Coronary artery (tissue), 2 donors: ENCODE measurements around the gene CEP20.

ENCODE experiments used
- DNase-seq: peaks from one replicate; pipeline ENCODE4 v3.0.0-alpha.2; 2017; ENCODE audit warnings: low spot score
- H3K27ac ChIP-seq, 2 donors: fragments of 200-600 bp; sonication (generic); one replicate each; pipeline ENCODE4 v1.5.1; 2016 to 2019
- H3K4me3 ChIP-seq: fragments of 200-600 bp; sonication (generic); 2 replicates; pipeline ENCODE4 v1.5.1; 2016; ENCODE audit warnings: mild to moderate bottlenecking, moderate library complexity
- TF ChIP-seq, protein P1 (sequence below): fragments of 200-600 bp; sonication (generic); IDR thresholded peaks from one replicate; pipeline ENCODE4 v1.5.1; 2019; ENCODE audit warnings: antibody characterized with exemption

The CEP20 gene

DNA sequence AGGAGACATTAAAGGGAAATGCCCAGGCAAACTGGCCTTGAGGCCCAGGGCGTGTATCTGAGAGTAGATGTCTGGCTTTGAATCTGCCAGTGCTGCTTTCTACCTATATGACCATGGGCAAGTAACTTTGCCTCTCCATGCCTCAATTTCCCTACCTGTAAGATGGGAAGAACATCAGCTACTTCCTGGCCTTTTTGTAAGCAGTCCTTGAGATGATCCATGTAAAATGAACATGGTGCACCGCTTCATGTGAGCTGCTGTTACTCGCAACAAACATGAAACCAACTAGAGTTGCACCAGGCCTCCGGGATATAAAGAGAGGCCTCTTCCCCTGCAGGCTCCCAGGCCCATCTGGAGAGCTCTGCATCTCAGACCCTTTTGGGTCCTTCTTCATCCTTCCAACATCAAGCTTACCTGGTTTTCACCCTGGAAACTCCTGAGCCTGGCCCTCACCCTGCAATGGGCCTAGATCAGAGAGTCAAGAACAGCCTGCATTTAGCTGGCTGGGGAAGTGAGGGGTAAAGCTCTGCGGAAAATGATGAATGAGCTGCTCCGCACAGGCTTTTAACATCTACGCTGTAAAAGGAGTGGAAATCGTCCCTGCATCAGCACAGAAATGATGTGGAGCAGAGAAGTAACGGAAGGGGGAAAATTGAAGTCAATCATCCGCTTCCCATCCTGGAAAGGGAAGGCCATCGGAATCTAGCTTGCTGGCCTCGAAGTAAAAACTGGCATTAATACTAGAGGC lies 29.3 kb downstream of the CEP20 start:
- peak overlapping the region; percentile 82 to 88 for H3K27ac ChIP-seq
- DNase-seq = no peak
- TF ChIP-seq, protein P1, sequence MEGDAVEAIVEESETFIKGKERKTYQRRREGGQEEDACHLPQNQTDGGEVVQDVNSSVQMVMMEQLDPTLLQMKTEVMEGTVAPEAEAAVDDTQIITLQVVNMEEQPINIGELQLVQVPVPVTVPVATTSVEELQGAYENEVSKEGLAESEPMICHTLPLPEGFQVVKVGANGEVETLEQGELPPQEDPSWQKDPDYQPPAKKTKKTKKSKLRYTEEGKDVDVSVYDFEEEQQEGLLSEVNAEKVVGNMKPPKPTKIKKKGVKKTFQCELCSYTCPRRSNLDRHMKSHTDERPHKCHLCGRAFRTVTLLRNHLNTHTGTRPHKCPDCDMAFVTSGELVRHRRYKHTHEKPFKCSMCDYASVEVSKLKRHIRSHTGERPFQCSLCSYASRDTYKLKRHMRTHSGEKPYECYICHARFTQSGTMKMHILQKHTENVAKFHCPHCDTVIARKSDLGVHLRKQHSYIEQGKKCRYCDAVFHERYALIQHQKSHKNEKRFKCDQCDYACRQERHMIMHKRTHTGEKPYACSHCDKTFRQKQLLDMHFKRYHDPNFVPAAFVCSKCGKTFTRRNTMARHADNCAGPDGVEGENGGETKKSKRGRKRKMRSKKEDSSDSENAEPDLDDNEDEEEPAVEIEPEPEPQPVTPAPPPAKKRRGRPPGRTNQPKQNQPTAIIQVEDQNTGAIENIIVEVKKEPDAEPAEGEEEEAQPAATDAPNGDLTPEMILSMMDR = no peak
- no peak overlapping the region for H3K4me3 ChIP-seq

DNA sequence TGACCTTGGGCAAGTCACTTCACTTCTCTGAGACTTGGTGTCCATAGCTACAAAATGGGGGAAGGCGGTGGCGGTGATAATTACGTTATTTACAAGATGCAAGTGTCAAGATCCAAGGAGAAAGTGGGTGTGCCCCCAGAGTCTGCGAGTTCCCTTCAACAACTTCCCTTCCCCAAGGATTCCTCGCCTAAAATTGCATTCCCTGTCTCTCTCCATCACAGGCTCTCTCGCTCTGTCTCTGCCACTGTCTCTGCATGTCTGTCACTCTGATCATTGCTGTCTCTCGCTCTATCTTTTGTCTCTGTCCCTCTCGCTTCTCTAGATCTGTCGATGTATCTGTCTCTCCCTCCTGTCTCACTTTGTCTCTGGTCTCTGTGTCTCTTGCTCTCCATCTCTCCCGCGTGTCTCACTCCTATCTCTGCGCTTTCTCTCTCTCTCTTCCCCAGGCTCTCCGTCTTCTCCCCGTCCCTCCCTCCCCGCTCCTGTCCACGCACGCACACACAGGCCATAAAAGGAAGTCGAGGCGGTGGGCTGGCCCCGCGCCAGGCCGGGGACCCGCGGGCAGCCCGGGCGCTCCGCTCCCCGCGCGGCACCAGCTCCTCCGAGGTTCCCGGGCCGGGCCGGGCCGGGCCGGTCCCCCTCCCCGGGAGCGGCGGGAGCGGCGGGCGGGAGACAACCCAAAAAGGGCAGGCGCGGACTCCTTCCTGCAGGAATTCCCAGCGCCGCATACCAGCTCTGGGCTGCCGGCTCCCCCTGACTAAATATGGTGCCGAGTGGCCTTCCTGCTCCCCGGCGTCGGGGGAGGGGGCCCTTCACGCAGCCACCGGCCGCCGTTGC lies 30.5 kb downstream of the CEP20 start:
- TF ChIP-seq, protein P1 = no peak
- H3K27ac ChIP-seq = peak overlapping the region; percentile 82 to 88
- H3K4me3 ChIP-seq = peak overlapping the region; percentile 76
- DNase-seq = peak; percentile 92

DNA sequence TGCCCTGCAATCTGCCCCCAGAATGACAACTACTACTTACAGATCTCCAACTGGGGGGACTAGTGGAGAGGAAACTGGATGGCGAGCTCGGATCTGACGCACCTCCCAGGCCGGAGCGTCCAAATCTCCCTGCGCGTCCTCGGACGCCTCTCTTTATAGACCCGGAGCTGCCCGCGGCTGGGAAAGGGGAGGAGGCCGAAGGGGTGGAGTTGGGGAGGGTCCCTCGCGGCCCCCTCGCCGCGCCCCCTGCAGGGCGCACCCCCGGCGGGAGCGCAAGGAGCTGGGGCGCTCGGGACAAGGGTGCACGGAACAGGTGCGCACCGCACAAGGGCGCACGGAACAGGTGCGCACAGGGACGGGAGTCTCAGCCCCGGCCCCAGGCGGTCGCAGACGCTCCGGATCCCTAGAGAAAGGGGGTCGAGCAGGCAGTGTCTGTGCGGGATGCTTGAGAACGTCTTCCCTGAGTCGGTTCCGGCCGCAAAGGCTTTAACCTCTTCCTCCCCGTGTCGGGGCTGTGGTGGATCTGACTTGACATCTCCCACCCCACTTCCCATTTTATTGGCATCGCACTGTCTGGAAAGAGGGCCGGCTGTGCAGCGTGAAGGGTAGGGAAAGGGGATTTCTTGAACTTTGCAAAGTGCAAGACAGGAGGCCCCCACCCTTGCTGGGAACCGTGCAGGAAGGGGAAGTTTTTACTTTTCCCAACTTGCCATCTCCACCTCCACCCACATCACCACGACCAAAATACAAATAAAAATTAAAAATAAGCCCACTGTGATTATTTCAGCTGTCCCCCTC lies 31.3 kb downstream of the CEP20 start, which contains the start of gene MYH11:
TSS of gene MYH11 (minus strand) at position 128 of the 798 bp plus-strand sequence. CDS start 18,776 bp downstream, outside the sequence.
- Histone ChIP-seq H3K27ac (peak within 1 kb of the TSS; percentile 82 to 88), H3K4me3 (peak within 1 kb of the TSS; percentile 76)
- no peak for DNase-seq
- TF ChIP-seq, protein P1 = no peak

DNA sequence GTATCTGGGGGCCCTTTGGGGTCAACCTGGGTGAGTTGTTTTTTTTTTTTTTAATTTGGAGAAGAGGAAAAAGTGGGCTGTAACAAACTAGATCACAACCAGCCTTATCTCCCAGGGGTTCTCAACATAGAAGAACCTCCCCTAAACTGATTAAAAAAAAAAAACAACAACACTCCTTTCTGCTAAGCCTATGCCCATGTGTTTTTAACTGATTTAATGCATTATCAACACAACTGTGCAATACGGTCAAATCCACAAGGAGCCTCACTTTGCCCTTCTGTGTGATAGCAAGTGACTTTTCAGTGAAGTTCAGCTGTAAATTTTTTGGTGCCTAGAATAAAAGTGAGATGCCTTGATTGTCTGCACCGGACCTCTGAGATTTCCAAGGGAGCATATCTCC lies 32.2 kb downstream of the CEP20 start:
- TF ChIP-seq, protein P1 = no peak
- Histone ChIP-seq H3K4me3 (peak overlapping the region; percentile 76), H3K27ac (peak overlapping the region; percentile 82 to 88)
- DNase-seq = no peak

DNA sequence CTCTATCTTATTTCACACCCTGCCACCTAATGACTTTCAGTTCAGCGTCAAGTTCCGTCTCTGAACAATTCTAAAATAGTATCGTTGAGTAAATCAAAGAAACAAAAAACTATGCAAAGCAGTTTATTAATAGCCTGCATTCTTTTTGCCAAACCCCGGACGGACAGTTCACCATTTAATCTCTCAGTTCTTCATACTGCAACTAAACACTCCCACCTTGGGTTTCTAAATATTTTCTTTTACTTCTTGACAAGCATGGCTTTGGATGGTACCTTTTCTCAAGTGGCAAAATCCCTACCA lies 32.7 kb downstream of the CEP20 start:
- no peak for DNase-seq
- Histone ChIP-seq H3K4me3 (peak overlapping the region; percentile 76), H3K27ac (peak overlapping the region; percentile 82 to 88)
- TF ChIP-seq, protein P1 = no peak

DNA sequence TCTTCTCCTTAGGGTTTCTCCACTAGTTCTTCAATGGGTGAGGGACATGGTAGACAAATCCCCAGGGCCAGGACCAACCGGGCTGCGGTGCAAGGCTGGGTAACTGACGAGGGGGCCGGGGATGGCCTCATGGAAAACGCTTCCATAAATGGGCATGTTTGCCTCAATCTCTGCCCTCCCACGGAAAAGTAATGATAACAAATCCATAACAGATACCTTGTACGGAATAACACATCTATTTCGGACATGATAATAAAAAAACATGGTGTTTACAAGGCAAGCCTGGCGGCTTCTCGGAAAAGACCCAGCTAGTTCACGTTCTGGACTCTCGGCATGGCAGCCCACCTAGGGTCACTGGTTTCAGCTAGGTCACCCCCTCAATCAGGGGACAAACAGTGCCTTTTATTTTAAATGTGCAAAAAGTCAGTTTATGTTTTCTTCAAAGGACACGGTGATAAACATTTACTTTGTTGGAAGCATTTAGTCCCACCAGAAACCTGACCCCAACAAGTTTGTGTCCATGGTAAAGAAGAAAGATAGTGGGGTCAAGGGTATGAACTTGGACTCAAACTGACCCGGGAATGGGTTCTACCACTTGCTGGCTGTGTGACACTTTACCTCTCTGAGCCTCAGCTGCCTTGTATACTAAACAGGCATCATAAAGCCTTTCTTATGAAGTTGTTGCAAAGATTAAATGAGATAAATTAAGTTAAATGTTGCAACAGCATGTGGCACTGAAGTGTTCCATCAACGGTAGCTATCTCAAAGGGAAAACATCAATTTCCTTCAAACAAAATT lies 33.3 kb downstream of the CEP20 start:
- H3K4me3 ChIP-seq = peak overlapping the region; percentile 76
- TF ChIP-seq, protein P1 = no peak
- no peak for DNase-seq
- peak overlapping the region; percentile 82 to 88 for H3K27ac ChIP-seq
